ENCODE data around the gene CERS6. TPM values are rescaled to one million over a fixed set of nuclear protein-coding genes. Genes with fewer than 3 reads are reported as not detected.

The CERS6 gene
- total RNA-seq, 4 donors from 2014 or later = 17.6 to 31.1 (median 24.1) TPM

DNA sequence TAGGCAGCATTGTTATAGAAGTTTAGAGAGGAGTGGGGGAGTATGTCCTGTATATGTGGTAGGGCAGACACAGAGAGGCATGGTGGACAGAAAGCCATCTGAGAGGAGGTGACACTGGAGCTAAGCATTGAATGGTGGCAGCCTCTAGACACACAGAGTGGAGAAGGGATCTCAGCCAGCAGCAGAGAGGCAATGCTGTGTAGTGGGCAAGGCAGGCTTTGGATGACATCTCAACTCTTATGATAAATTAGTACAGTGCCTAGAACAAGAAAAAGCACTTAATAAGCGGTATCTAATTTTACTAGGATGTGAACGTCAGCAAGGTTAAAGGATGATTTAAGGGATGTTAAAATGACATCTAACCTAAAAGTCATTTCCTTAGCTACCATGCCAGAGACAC is 22.5 kb upstream of the CERS6 start:
- Histone ChIP-seq H3K9me3 (no peaks in the 10 kb centered on the region), H3K36me3 (no peaks in the 10 kb centered on the region), H3K27ac (no peak overlapping the region), H3K4me1 (no peaks in the 10 kb centered on the region), H3K4me3 (no peak overlapping the region), H3K27me3 (no peaks in the 10 kb centered on the region)
- 73 to 78% methylated on average over 2 of the region's 2 CpGs for WGBS, 2 donors
- TF ChIP-seq POLR2A (IDR thresholded peaks at IDR 0.05) (no peak), CTCF (IDR thresholded peaks at IDR 0.05) (no peak)
- no peak for DNase-seq
- intact Hi-C loops (cut with DNase I) = no loop called here

- no peak for DNase-seq
- H3K27ac ChIP-seq = no peak overlapping the region
- intact Hi-C loops (cut with DNase I) = no loop called here
- H3K27me3 ChIP-seq = no peaks in the 10 kb centered on the region
- TF ChIP-seq CTCF (IDR thresholded peaks at IDR 0.05) (no peak), POLR2A (IDR thresholded peaks at IDR 0.05) (no peak)
- no peaks in the 10 kb centered on the region for H3K36me3 ChIP-seq
- 65 to 72% methylated on average over 2 of the region's 2 CpGs for WGBS, 2 donors
- H3K4me3 ChIP-seq = no peak overlapping the region
- H3K4me1 ChIP-seq = no peaks in the 10 kb centered on the region
- H3K9me3 ChIP-seq = no peaks in the 10 kb centered on the region
Measured at GRCh38 chr2:168434146-168434545, 21.9 kb upstream of the CERS6 start.

- TF ChIP-seq CTCF (IDR thresholded peaks at IDR 0.05) (no peak), POLR2A (IDR thresholded peaks at IDR 0.05) (no peak)
- H3K27ac ChIP-seq = no peak overlapping the region
Measured at GRCh38 chr2:168436840-168437239, 19.2 kb upstream of the CERS6 start.

GRCh38 chr2:168438553-168438952 is 17.5 kb upstream of the CERS6 start:
- H3K4me3 ChIP-seq = no peak overlapping the region
- no peaks in the 10 kb centered on the region for H3K9me3 ChIP-seq
- intact Hi-C loops (cut with DNase I) = no loop called here
- no peak overlapping the region for H3K27ac ChIP-seq
- DNase-seq = no peak
- no peaks in the 10 kb centered on the region for H3K27me3 ChIP-seq
- H3K36me3 ChIP-seq = no peaks in the 10 kb centered on the region
- TF ChIP-seq POLR2A (IDR thresholded peaks at IDR 0.05) (no peak), CTCF (IDR thresholded peaks at IDR 0.05) (no peak)
- H3K4me1 ChIP-seq = peaks cover 0 to 4% (median 0%) of the 10 kb centered on the region in 3 donors
- 94 to 95% methylated on average over 6 of the region's 6 CpGs for WGBS, 2 donors

More at GRCh38 chr2:168436840-168437239, 19.2 kb upstream of the CERS6 start:
- DNase-seq = no peak
- Histone ChIP-seq H3K36me3 (no peaks in the 10 kb centered on the region), H3K27me3 (no peaks in the 10 kb centered on the region), H3K4me1 (peaks cover 0 to 4% (median 0%) of the 10 kb centered on the region in 3 donors), H3K9me3 (no peaks in the 10 kb centered on the region), H3K4me3 (no peak overlapping the region)
- intact Hi-C loops (cut with DNase I) = no loop called here

- no peaks in the 10 kb centered on the region for H3K27me3 ChIP-seq
- H3K4me1 ChIP-seq = peaks cover 0 to 4% (median 0%) of the 10 kb centered on the region in 3 donors
- no peaks in the 10 kb centered on the region for H3K36me3 ChIP-seq
- DNase-seq = no peak
- H3K9me3 ChIP-seq = peaks cover 0 to under 1% (median 0%) of the 10 kb centered on the region in 3 donors
- no peak for TF ChIP-seq POLR2A (IDR thresholded peaks at IDR 0.05)
- TF ChIP-seq CTCF (IDR thresholded peaks at IDR 0.05) = no peak
- H3K27ac ChIP-seq = no peak overlapping the region
- WGBS, 2 donors = 47 to 53% methylated on average over 3 of the region's 3 CpGs
- no peak overlapping the region for H3K4me3 ChIP-seq
- intact Hi-C loops (cut with DNase I) = no loop called here
Measured at GRCh38 chr2:168439536-168439935, 16.5 kb upstream of the CERS6 start.

Measured in esophagus squamous epithelium (tissue), 5 donors.